ENCODE data around the gene ZNF75A. TPM values are rescaled to one million over a fixed set of nuclear protein-coding genes. Genes with fewer than 3 reads are reported as not detected.

Gene ZNF75A
- polyA plus RNA-seq, 2 of the 4 experiments (the other 2 are of a cell fraction): 16.6 to 27.3 TPM

DNA sequence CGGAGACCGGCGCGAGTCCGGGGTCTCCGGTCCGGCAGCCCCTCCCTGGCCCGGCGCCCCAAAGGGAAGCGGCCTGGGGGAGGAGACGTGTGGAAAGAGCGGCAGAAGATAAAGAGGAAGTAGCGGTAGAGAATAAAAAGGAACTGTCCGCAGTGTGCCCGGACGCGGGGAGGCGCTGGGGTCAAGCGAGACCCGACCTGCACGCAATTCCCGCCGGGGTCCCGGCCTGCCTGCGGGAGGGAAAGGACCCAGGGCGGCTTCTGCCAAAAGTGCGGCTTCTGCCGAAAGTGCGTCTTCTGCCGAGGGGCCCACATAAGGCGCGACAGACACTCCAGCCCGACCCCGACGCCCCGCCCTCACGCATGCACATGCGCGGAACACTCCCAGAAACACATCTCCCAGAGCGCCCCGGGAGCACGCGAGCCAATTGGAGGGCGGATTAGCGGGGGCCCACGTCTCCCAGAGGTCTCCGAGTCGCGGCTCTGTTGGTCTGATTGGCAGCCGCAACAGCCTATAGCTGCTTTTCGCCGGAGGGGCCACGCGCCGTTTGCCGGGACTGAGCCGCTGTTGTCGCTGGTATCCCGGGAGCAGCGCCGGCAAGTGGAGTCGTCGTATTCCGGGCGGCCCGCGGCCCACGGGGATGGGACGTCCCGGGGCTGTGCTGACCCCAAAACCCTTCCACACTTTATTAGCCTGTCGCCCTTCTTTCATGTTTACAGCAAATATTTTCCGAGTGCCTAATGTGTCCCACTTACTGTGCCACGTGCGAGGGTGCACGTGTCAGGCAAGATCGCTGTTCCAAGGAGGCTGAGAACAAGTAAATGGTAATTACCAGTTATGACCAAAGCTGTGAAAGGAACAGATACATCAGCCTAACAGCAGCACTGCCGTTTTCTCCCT, 40.9 kb upstream of the ZNF75A start (continued):
- TF ChIP-seq, protein P1, sequence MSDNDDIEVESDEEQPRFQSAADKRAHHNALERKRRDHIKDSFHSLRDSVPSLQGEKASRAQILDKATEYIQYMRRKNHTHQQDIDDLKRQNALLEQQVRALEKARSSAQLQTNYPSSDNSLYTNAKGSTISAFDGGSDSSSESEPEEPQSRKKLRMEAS (IDR thresholded peaks at IDR 0.05): peak; percentile 95
- TF ChIP-seq MAZ (IDR thresholded peaks at IDR 0.05; ENCODE audit: borderline replicate concordance, low read depth, low read length): no peak
- TF ChIP-seq POLR2A (IDR thresholded peaks at IDR 0.05; ENCODE audit: low read length): peak; percentile 24; the same call in 1 of the 2 replicates
- TF ChIP-seq SMC3 (IDR thresholded peaks at IDR 0.05): no peak
- TF ChIP-seq, protein P2, sequence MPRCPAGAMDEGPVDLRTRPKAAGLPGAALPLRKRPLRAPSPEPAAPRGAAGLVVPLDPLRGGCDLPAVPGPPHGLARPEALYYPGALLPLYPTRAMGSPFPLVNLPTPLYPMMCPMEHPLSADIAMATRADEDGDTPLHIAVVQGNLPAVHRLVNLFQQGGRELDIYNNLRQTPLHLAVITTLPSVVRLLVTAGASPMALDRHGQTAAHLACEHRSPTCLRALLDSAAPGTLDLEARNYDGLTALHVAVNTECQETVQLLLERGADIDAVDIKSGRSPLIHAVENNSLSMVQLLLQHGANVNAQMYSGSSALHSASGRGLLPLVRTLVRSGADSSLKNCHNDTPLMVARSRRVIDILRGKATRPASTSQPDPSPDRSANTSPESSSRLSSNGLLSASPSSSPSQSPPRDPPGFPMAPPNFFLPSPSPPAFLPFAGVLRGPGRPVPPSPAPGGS (IDR thresholded peaks at IDR 0.05): no peak
- TF ChIP-seq, protein P3, sequence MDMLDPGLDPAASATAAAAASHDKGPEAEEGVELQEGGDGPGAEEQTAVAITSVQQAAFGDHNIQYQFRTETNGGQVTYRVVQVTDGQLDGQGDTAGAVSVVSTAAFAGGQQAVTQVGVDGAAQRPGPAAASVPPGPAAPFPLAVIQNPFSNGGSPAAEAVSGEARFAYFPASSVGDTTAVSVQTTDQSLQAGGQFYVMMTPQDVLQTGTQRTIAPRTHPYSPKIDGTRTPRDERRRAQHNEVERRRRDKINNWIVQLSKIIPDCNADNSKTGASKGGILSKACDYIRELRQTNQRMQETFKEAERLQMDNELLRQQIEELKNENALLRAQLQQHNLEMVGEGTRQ (IDR thresholded peaks at IDR 0.05): 0 out of 2 replicates have a peak, but pooled peaks have one; percentile 38
- 0 out of 2 replicates have a peak, but pooled peaks have one; percentile 60 for TF ChIP-seq EHF (CRISPR knock-in tag; IDR thresholded peaks at IDR 0.05)
- TF ChIP-seq ZFP36 (IDR thresholded peaks at IDR 0.05; ENCODE audit: borderline replicate concordance, partially characterized antibody): no peak
- no peak for TF ChIP-seq ZC3H11A (IDR thresholded peaks at IDR 0.05)
- TF ChIP-seq HOXB13 (CRISPR knock-in tag; IDR thresholded peaks at IDR 0.05; ENCODE audit: low read depth): peak; percentile 84
- TF ChIP-seq EP300 (IDR thresholded peaks at IDR 0.05): no peak
- TF ChIP-seq RAD21 (conservative IDR thresholded peaks at IDR 0.05 in 1 of 2, IDR thresholded peaks at IDR 0.05 in 1 of 2): 0 out of 5 replicates have a peak, but pooled peaks of 1 of the 2 experiments have one; percentile 19
- TF ChIP-seq RFX5 (IDR thresholded peaks at IDR 0.05): no peak

DNA sequence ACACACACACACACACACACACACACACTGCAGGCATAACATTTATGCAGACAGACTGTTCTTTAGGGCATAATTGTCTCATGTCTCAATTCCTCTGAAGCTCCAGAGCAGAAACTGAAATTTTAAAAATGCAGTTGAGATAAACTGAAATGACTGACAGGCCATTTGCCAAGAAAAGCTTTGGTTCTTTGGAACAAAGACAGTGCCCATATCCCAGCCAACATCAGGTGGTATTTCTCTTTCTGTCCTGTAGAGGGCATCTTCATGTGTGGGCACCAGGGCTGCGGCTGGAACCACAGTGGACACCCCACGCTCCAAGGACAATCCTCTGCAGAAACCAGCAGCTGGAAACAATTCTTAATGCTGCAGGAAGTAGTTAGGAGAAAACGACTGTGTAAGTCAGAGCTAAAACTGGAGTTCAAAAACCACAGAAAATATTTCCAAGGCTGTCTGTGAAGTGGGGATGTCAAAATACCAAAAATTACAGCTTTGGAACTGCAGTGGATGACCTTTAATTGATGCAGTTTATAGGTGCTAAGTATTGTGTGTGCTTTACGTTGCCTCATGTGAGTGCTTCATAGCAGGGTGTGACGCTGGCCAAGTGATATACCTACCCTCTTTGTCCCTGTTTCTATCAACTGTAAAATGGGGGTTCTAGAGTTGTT, 38.3 kb upstream of the ZNF75A start:
- no peak overlapping the region for H3K4me2 ChIP-seq
- H3K27ac ChIP-seq: no peak overlapping the region
- H3K9me3 ChIP-seq: peaks cover 7% of the 10 kb centered on the region; the same call in 2 of the 3 replicates
- H3K4me1 ChIP-seq: no peaks in the 10 kb centered on the region
- H3K4me3 ChIP-seq: no peak overlapping the region
- no peak for FAIRE-seq
- DNase-seq (ENCODE audit: low read depth in 1 of 2, low spot score in 1 of 2): peak; percentile 43 to 61
- POLR2A ChIA-PET: interaction anchor here (0.6 kb wide), 2 partner anchors 35 to 41 kb away, joined by 4 to 5 read pairs; no protein-coding TSS in a partner anchor
- no peak for TF ChIP-seq POLR2AphosphoS2 (conservative IDR thresholded peaks at IDR 0.05; ENCODE audit: low read length)
- TF ChIP-seq HOXB13 (CRISPR knock-in tag; IDR thresholded peaks at IDR 0.05; ENCODE audit: low read depth): no peak
- TF ChIP-seq RAD21 (conservative IDR thresholded peaks at IDR 0.05 in 1 of 2, IDR thresholded peaks at IDR 0.05 in 1 of 2): peak; percentile 30 to 50; a peak in 4 of 5 replicates
- TF ChIP-seq, protein P4, sequence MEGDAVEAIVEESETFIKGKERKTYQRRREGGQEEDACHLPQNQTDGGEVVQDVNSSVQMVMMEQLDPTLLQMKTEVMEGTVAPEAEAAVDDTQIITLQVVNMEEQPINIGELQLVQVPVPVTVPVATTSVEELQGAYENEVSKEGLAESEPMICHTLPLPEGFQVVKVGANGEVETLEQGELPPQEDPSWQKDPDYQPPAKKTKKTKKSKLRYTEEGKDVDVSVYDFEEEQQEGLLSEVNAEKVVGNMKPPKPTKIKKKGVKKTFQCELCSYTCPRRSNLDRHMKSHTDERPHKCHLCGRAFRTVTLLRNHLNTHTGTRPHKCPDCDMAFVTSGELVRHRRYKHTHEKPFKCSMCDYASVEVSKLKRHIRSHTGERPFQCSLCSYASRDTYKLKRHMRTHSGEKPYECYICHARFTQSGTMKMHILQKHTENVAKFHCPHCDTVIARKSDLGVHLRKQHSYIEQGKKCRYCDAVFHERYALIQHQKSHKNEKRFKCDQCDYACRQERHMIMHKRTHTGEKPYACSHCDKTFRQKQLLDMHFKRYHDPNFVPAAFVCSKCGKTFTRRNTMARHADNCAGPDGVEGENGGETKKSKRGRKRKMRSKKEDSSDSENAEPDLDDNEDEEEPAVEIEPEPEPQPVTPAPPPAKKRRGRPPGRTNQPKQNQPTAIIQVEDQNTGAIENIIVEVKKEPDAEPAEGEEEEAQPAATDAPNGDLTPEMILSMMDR (IDR thresholded peaks at IDR 0.05): peak; percentile 34
- TF ChIP-seq, protein P1 (IDR thresholded peaks at IDR 0.05): 0 out of 2 replicates have a peak, but pooled peaks have one; percentile 13
- TF ChIP-seq ZSCAN20 (CRISPR knock-in tag; IDR thresholded peaks at IDR 0.05): no peak
- no peak for TF ChIP-seq EP300 (IDR thresholded peaks at IDR 0.05)
- peak in 1 of 2 experiments; percentile 57; a peak in 2 of 6 replicates for ATAC-seq
- CTCF ChIA-PET: interaction anchor here (0.7 to 2.5 kb wide), 10 partner anchors 9 to 78 kb away, joined by 3 to 15 read pairs (median 4); partner anchors contain the start of genes MEFV and ZNF263
- WGBS (ENCODE audit: missing lambda C conversion rate): 35% methylated on average over 5 of the region's 5 CpGs

Measured in A549 (cell line).